Renal pelvis (tissue), 4 donors: ENCODE data around the gene NUBPL. TPM values are rescaled to one million over a fixed set of nuclear protein-coding genes. Genes with fewer than 3 reads are reported as not detected.
"Not testable (repeated sequence)": the region's sequence is repeated elsewhere in the genome, so short reads cannot be mapped to it uniquely, and the experiment has no call there.

Experiments used
- DNase-seq: peaks from one replicate; pipeline ENCODE4 v3.0.0-alpha.2; 2013
- polyA plus RNA-seq, 3 donors: library from polyadenylated mRNA; unstranded; fragments of 120-200 nt; gene quantifications; one replicate each; pipeline ENCODE4 v1.2.1, GENCODE V29; 2013; ENCODE audit not compliant: insufficient read length in 3 of 3

The NUBPL gene
- polyA plus RNA-seq, 3 donors: 12.7 to 17.9 (median 15.1) TPM

GRCh38 chr14:31660191-31660590 is 99.0 kb downstream of the NUBPL start:
- no peak for DNase-seq

DNA sequence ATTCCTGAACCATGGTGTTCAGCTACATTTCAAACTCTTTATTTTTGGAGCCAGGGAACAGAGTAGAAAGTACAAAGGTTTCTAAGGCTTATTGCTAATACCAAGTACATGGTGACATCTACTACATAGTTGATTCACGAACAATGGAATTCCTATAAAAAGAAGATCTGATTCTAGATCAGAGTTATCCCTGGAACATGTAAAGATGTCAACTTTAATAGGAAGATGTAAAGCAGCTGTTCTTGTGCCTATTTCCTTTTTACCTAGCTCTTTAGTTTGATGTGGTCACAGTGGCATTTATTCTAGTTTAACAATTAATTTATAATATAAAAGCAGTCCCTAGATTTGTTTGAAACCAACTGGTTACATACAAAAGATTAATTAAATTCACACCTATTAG is 99.5 kb downstream of the NUBPL start:
- no peak for DNase-seq

- no peak for DNase-seq
Measured at GRCh38 chr14:31668348-31668747, 107.1 kb downstream of the NUBPL start.

GRCh38 chr14:31672709-31673108 is 111.5 kb downstream of the NUBPL start:
- no peak for DNase-seq

- no peak for DNase-seq
Measured at GRCh38 chr14:31677052-31677451, 115.8 kb downstream of the NUBPL start.

DNA sequence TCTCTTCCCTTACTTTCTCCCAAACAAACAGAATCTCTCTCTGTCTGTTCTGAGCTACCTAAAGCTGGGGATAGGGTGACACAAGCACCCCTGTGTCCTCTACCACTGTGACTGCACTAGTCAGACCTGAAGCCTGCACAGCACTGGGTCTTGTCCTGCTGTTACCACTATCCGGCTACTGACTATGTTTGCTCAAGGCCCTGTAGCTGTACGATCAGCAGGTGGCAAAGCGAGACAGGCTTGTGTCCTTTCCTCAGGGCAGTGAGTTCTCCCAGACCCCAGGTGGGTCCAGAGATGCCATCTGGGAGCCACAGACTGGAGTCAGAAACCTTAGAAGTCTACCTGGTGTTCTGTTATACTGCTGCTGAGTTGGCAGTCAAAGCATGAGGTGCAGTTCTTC is 116.4 kb downstream of the NUBPL start:
- DNase-seq: no peak

DNA sequence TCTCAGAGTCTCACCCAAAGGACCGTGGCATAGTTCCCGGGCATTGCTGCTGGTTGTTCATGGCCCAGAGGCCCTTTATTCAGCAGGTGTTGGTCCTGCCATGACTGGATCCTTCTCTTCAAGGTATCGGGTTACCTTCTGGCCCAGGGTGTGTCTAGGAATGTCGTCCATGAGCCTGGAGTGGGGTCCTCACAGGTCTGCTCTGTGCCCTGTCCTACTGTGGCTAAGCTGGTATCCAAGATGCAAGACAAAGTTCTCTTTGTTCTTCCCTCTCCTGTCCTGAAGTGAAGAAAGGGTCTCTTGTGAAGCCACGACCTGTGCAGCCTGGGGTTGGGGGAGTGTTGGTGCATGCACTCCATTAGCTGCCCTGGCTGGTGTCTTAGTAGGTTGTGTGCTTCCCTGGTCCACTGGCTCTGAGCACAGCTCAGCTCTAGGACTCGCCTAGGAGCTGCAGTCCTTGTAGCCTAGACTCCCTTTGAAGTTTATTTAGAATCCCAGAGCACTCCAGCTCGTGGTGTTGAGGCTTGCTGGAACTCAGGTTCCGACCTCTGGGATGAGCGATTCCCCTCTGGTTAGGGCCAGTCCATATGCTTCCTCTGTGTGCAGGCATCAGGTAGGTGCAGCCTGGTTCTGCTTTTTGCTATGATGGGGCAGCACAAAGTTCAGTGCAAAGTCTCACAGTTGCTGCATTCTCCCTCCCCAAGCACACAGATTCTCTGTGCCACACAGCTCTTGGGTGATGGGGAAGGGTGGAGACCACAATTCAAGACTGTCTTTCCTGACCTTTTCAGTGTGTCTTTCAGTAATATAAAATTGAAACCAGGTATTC is 117.4 kb downstream of the NUBPL start:
- DNase-seq: no peak

- DNase-seq: no peak
Measured at GRCh38 chr14:31682768-31683167, 121.6 kb downstream of the NUBPL start.

- DNase-seq: no peak
Measured at GRCh38 chr14:31687726-31688125, 126.5 kb downstream of the NUBPL start.

DNA sequence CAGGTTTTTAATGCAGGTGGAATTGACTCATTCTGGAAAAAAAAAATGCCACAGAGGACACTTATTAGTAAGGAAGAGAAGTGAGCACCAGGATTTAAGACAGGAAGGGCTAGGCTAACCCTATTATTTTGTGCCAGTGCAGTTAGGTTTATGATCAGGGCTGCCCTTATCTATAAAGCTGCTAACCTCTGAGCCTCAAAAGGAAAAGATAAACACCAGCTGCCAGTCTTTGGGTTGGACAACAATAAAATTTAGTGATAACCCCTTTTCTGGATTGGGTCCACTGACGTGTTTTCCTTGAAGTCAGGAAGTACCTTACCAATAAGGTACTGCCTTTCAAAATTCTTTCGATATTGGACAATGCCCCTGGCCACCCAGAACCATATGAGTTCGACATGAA is 128.9 kb downstream of the NUBPL start:
- DNase-seq: no peak

GRCh38 chr14:31692376-31692781 is 131.2 kb downstream of the NUBPL start:
- DNase-seq: no peak

- no peak for DNase-seq
Measured at GRCh38 chr14:31696378-31696777, 135.2 kb downstream of the NUBPL start.

GRCh38 chr14:31699809-31700208 is 138.6 kb downstream of the NUBPL start:
- DNase-seq: no peak

DNA sequence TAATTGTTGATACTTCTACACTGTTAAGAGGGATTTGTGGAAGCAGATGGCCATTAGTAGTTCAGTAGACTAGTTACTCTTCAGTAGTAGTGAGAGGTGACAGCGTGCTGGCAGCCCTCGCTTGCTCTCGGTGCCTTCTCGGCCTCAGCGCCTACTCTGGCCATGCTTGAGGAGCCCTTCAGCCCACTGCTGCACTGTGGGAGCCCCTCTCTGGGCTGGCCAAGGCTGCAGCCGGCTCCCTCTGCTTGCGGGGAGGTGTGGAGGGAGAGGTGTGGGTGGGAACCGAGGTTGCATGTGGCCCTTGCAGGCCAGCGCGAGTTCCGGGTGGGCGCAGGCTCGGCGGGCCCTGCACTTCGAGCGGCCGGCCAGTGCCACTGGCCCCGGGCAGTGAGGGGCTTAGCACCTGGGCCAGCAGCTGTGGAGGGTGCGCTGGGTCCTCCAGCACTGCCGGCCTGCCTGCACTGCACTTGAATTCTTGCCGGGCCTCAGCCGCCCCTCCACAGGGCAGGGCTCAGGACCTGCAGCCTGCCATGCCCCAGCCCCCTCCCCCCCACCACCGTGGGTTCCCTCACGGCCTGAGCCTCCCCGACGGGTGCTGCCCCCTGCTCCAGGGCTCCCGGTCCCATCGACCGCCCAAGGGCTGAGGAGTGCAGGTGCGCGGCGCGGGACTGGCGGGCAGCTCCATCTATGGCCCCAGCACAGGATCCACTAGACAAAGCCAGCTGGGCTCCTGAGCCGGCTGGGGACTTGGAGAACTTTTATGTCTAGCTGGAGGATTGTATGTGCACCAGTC is 139.3 kb downstream of the NUBPL start:
- DNase-seq: no peak

DNA sequence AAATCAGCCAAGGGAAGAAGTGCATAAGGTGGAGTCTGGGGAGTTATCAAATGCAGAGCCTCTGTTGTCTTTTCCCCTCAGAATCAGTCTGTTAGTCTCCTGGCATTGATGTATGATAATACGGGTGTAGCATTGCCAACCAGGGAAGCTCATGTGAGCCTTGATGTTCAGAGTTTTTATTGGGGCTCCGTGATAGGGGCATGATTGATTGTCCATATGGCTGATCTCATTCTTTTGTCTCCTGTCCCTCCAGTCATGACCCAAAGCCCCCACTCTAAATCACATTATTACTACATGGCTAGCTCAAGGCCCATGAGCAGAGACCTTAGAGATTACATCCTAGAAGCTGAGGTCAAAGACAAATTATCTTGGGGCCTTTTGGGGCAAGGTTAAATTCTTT is 140.9 kb downstream of the NUBPL start:
- DNase-seq: no peak

GRCh38 chr14:31703056-31703455 is 141.9 kb downstream of the NUBPL start:
- DNase-seq: no peak

- no peak for DNase-seq
Measured at GRCh38 chr14:31705731-31706130, 144.5 kb downstream of the NUBPL start.

- not testable (repeated sequence) for DNase-seq
Measured at GRCh38 chr14:31708661-31709060, 147.5 kb downstream of the NUBPL start.

DNA sequence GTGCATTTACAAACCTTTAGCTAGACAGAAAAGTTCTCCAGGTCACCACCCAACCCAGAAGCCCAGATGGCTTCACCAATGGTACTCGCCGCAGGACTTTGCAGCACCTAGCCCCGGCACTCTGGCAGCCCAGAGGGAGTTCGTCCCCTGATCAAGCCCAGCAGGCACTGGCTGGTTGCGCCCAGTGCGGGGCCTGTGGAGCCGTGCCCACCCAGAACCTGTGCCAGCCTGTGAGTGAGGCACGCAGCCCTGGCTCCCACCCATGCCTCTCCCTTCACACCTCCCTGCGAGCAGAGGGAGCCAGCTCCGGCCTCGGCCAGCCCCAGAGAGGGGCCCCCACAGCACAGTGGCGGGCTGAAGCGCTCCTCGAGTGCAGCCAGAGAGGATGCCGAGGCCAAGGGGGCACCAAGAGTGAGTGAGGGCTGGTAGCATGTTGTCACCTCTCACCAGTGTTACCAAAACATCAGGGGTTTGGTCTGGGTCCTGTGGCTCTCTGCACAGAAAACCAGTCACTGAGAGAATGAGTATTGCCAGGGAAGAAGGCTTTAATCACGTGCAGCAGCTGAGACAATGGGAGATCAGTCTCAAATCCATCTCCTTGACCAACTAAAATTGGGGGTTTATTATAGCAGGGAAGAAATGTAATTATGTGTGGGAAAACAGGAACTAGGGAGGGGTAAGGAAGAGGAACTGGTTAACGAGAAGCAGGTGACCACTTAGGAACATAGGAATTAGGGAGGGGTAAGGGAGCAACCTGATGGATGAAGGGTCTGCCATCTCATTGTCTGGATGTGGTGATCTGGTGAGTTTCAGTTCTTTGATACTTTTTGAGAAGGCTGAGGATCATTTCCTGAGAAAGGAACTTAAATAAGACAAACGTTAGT is 151.3 kb downstream of the NUBPL start:
- DNase-seq: no peak

- no peak for DNase-seq
Measured at GRCh38 chr14:31716208-31716607, 155.0 kb downstream of the NUBPL start.

DNA sequence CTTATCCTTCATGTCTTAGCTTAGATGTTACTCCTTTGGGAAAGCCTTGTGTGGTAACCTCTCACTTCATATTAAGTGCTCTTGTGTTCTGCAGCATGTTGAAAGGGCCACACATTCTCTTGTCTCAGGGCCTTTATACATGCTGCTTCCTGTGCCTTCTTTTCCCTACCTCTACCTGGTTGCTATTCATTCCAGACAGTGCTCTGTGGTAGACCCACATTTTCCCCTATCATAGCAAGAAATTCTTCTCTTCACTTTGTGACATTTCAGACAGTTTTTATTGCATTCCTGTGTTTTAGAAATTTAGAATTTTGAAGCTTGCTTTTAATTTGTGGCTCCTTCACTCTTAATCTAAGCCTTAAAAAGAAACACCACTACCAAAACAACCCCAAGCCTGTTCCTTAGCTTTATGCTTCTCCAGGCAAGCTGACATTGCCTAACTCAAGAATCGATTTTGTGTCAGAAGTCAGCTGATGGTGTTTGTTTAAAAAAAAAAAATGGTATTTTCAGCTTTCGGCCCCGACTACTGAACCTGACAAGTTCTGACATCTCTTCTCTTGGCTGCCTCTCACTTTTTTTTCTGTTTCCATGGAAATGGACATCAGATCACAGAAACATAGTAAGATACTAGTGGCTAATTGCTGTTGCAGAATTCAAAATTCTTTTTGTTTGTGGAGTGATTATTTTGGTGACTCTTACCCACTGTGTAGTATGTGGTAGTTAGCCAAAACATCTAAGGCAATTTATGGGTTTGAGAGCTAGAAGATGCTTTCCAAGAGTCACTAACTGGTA is 156.3 kb downstream of the NUBPL start:
- DNase-seq: no peak
